ENCODE measurements around the gene EIF2A. TPM values are rescaled to one million over a fixed set of nuclear protein-coding genes. Genes with fewer than 3 reads are reported as not detected.

The EIF2A gene
- polyA plus RNA-seq, 3 donors, result 48.5 to 88.7 (median 50.8) TPM

- TF ChIP-seq, protein P1, sequence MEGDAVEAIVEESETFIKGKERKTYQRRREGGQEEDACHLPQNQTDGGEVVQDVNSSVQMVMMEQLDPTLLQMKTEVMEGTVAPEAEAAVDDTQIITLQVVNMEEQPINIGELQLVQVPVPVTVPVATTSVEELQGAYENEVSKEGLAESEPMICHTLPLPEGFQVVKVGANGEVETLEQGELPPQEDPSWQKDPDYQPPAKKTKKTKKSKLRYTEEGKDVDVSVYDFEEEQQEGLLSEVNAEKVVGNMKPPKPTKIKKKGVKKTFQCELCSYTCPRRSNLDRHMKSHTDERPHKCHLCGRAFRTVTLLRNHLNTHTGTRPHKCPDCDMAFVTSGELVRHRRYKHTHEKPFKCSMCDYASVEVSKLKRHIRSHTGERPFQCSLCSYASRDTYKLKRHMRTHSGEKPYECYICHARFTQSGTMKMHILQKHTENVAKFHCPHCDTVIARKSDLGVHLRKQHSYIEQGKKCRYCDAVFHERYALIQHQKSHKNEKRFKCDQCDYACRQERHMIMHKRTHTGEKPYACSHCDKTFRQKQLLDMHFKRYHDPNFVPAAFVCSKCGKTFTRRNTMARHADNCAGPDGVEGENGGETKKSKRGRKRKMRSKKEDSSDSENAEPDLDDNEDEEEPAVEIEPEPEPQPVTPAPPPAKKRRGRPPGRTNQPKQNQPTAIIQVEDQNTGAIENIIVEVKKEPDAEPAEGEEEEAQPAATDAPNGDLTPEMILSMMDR (IDR thresholded peaks at IDR 0.05), result no peak
- Histone ChIP-seq H3K36me3 (replicated peaks in 1 of 2; ENCODE audit: control insufficient read depth in 1 of 2, insufficient read depth in 2 of 2, low read length in 2 of 2) (no peaks in the 10 kb centered on the region), H3K27me3 (ENCODE audit: control insufficient read depth in 2 of 2, insufficient read depth in 2 of 2, low read length in 2 of 2) (no peaks in the 10 kb centered on the region), H3K9me3 (replicated peaks in 1 of 2; ENCODE audit: control insufficient read depth in 1 of 2, insufficient read depth in 1 of 2, low read length in 2 of 2) (no peaks in the 10 kb centered on the region), H3K9ac (ENCODE audit: insufficient read depth, low read length, poor library complexity, severe bottlenecking) (no peak overlapping the region), H3K4me3 (replicated peaks in 1 of 3; ENCODE audit: low read depth in 2 of 3, low read length in 3 of 3) (no peak overlapping the region), H3K4me2 (replicated peaks; ENCODE audit: extremely low read depth, low read length, poor library complexity, severe bottlenecking) (no peak overlapping the region), H3K27ac (ENCODE audit: low read depth in 1 of 2, low read length in 2 of 2) (no peak overlapping the region), H2AFZ (ENCODE audit: insufficient read depth, low read depth, low read length, poor library complexity, severe bottlenecking) (no peak overlapping the region), H3K79me2 (ENCODE audit: insufficient read depth, low read length) (no peaks in the 10 kb centered on the region), H4K20me1 (ENCODE audit: insufficient read depth, low read length) (no peaks in the 10 kb centered on the region), H3K4me1 (ENCODE audit: control insufficient read depth in 1 of 2, insufficient read depth in 2 of 2, low read length in 2 of 2) (no peaks in the 10 kb centered on the region)
- Mint-ChIP-seq H3K27ac (no peak overlapping the region), H3K27me3 (ENCODE audit: low read depth in 3 of 3) (peaks cover 2 to 6% (median 3%) of the 10 kb centered on the region in 3 donors), H3K36me3 (no peaks in the 10 kb centered on the region), H3K4me3 (no peak overlapping the region), H3K4me1 (no peaks in the 10 kb centered on the region), H3K9me3 (peaks cover 3 to 7% (median 4%) of the 10 kb centered on the region in 7 donors)
- intact Hi-C loops (cut with micrococcal nuclease), result no loop called here
- no peak for DNase-seq
These were observed 38.2 kb upstream of the EIF2A start for GRCh38 chr3:150508401-150508800.

GRCh38 chr3:150509780-150510179 lies 36.8 kb upstream of the EIF2A start:
- TF ChIP-seq, protein P1 (IDR thresholded peaks at IDR 0.05), result no peak
- H3K4me3 Mint-ChIP-seq, result no peak overlapping the region
- no CpG with 5 or more reads among the region's 2 CpGs for WGBS (ENCODE audit: insufficient coverage)
- Histone ChIP-seq H3K4me1 (ENCODE audit: control insufficient read depth in 1 of 2, insufficient read depth in 2 of 2, low read length in 2 of 2) (no peaks in the 10 kb centered on the region), H3K27ac (ENCODE audit: low read depth in 1 of 2, low read length in 2 of 2) (no peak overlapping the region), H3K27me3 (ENCODE audit: control insufficient read depth in 2 of 2, insufficient read depth in 2 of 2, low read length in 2 of 2) (no peaks in the 10 kb centered on the region), H3K4me2 (replicated peaks; ENCODE audit: extremely low read depth, low read length, poor library complexity, severe bottlenecking) (no peak overlapping the region), H4K20me1 (ENCODE audit: insufficient read depth, low read length) (no peaks in the 10 kb centered on the region), H3K36me3 (replicated peaks in 1 of 2; ENCODE audit: control insufficient read depth in 1 of 2, insufficient read depth in 2 of 2, low read length in 2 of 2) (no peaks in the 10 kb centered on the region), H3K79me2 (ENCODE audit: insufficient read depth, low read length) (no peaks in the 10 kb centered on the region), H3K9ac (ENCODE audit: insufficient read depth, low read length, poor library complexity, severe bottlenecking) (no peak overlapping the region), H3K9me3 (replicated peaks in 1 of 2; ENCODE audit: control insufficient read depth in 1 of 2, insufficient read depth in 1 of 2, low read length in 2 of 2) (no peaks in the 10 kb centered on the region), H2AFZ (ENCODE audit: insufficient read depth, low read depth, low read length, poor library complexity, severe bottlenecking) (no peak overlapping the region), H3K4me3 (replicated peaks in 1 of 3; ENCODE audit: low read depth in 2 of 3, low read length in 3 of 3) (no peak overlapping the region)
- no peaks in the 10 kb centered on the region for H3K36me3 Mint-ChIP-seq
- H3K9me3 Mint-ChIP-seq, result peaks cover 2 to 7% (median 4%) of the 10 kb centered on the region in 7 donors
- no peak overlapping the region for H3K27ac Mint-ChIP-seq
- peaks cover 0 to 3% (median 0%) of the 10 kb centered on the region in 3 donors for H3K27me3 Mint-ChIP-seq (ENCODE audit: low read depth in 3 of 3)
- no peaks in the 10 kb centered on the region for H3K4me1 Mint-ChIP-seq
- intact Hi-C loops (cut with micrococcal nuclease), result no loop called here
- no peak for DNase-seq
